ENCODE data around the gene GATAD1.
"Not testable (repeated sequence)": the region's sequence is repeated elsewhere in the genome, so short reads cannot be mapped to it uniquely, and the experiment has no call there.

The GATAD1 gene

DNA sequence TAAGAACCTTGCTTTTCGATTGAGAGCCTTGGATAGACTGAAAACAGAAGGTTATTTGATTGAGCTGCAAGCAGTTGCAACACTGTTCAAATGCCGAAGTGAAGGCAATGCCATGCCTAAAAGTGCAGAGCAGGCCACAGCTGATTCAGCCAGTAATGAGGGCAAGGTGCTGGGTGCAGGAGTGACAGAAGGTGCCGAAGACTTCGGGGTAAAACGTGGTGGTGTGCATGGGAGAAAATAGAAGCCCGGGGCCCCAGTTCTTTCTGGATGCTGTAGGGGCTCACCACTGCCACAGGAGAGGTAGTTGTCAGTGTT, 43.6 kb upstream of the GATAD1 start:
- Histone ChIP-seq H3K27ac (no peak overlapping the region), H3K4me1 (ENCODE audit: control insufficient read depth in 1 of 2, insufficient read depth in 1 of 2, low read depth in 1 of 2, low read length in 1 of 2) (peaks cover 3 to 7% of the 10 kb centered on the region in 2 experiments), H3K36me3 (peaks cover 7% of the 10 kb centered on the region), H3K27me3 (no peaks in the 10 kb centered on the region), H3K9me3 (no peaks in the 10 kb centered on the region), H3K4me3 (ENCODE audit: low read depth in 1 of 2, low read length in 1 of 2) (no peak overlapping the region)
- TF ChIP-seq, protein P1, sequence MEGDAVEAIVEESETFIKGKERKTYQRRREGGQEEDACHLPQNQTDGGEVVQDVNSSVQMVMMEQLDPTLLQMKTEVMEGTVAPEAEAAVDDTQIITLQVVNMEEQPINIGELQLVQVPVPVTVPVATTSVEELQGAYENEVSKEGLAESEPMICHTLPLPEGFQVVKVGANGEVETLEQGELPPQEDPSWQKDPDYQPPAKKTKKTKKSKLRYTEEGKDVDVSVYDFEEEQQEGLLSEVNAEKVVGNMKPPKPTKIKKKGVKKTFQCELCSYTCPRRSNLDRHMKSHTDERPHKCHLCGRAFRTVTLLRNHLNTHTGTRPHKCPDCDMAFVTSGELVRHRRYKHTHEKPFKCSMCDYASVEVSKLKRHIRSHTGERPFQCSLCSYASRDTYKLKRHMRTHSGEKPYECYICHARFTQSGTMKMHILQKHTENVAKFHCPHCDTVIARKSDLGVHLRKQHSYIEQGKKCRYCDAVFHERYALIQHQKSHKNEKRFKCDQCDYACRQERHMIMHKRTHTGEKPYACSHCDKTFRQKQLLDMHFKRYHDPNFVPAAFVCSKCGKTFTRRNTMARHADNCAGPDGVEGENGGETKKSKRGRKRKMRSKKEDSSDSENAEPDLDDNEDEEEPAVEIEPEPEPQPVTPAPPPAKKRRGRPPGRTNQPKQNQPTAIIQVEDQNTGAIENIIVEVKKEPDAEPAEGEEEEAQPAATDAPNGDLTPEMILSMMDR (IDR thresholded peaks at IDR 0.05), result no peak

DNA sequence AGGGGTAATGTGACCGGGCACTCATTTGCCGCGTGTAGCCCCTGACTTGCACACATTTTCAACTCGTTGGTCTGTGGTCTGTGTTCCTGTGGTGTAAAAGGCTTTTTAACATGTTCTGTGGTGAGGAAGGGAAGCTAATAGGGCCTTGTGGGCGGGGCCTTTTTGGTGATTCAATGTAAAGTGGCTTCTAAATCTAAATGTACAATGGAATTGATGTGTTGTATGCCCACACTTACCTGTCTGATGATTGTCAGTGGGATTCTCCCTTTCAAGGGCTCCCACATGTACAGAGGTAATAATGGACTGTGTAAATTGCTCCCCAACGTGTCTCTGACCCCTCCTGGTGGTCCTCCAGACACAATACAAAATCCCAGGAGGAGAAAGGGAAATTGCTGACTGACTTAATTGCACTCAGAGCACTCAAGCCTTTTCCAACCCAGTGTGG, 43.1 kb upstream of the GATAD1 start:
- TF ChIP-seq, protein P1 (IDR thresholded peaks at IDR 0.05), result no peak
- Histone ChIP-seq H3K9me3 (no peaks in the 10 kb centered on the region), H3K27me3 (no peaks in the 10 kb centered on the region), H3K4me1 (ENCODE audit: control insufficient read depth in 1 of 2, insufficient read depth in 1 of 2, low read depth in 1 of 2, low read length in 1 of 2) (peaks cover 3 to 7% of the 10 kb centered on the region in 2 experiments), H3K27ac (no peak overlapping the region), H3K4me3 (ENCODE audit: low read depth in 1 of 2, low read length in 1 of 2) (no peak overlapping the region), H3K36me3 (peaks cover 4% of the 10 kb centered on the region)

DNA sequence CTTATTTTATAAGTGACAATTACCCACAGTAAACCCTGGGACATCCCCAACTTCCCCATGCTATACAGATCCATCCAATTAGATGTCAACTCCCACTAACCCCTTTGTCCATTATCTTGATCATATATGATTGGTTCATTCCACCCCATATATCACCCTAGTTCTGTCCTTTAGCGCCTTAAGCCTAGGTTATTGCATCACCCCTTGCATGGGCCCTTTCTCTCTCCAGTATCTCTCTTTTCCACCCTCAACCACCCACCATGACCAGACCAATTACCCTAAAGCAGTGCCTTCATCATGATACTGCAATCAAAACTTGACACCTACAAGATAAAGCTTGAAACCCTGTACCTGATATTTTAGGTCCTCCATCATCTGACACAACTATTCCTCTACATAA, 37.9 kb upstream of the GATAD1 start:
- Histone ChIP-seq H3K4me3 (ENCODE audit: low read depth in 1 of 2, low read length in 1 of 2) (no peak overlapping the region), H3K27ac (no peak overlapping the region), H3K27me3 (peaks cover 5% of the 10 kb centered on the region), H3K4me1 (ENCODE audit: control insufficient read depth in 1 of 2, insufficient read depth in 1 of 2, low read depth in 1 of 2, low read length in 1 of 2) (peaks cover 0 to under 1% of the 10 kb centered on the region in 2 experiments), H3K9me3 (no peaks in the 10 kb centered on the region), H3K36me3 (no peaks in the 10 kb centered on the region)
- TF ChIP-seq, protein P1 (IDR thresholded peaks at IDR 0.05), result no peak

DNA sequence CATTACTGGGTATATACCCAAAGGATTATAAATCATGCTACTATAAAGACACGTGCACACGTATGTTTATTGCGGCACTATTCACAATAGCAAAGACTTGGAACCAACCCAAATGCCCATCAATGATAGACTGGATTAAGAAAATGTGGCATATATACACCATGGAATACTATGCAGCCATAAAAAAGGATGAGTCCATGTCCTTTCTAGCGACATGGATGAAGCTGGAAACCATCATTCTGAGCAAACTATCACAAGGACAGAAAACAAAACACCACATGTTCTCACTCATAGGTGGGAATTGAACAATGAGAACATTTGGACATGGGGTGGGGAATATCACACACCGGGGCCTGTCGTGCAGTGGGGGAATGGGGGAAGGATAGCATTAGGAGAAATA, 37.1 kb upstream of the GATAD1 start:
- H3K27ac ChIP-seq; H3K4me3 ChIP-seq (ENCODE audit: low read depth in 1 of 2, low read length in 1 of 2); H3K36me3 ChIP-seq; H3K9me3 ChIP-seq; H3K27me3 ChIP-seq; H3K4me1 ChIP-seq (ENCODE audit: control insufficient read depth in 1 of 2, insufficient read depth in 1 of 2, low read depth in 1 of 2, low read length in 1 of 2): not testable (repeated sequence)

DNA sequence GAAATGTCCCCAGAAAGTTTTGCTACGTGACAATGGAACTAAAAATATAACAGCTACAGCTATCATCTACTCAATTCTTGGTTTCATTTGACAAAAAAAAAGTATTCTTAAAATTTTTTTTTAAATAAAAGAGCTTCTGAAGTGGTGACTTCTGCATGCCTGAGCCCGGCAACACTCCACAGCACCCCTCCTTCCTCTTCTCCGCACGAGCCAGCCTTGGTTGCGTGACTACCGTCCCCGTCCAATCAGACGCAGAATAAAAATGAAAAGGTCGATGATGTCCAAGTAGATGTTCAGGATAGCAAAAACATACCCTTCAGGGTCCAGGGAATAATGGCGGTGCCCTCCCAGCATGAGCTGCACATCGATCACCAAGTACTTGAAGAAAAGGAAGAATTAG, 34.5 kb upstream of the GATAD1 start:
- Histone ChIP-seq H3K27ac (no peak overlapping the region), H3K9me3 (no peaks in the 10 kb centered on the region), H3K27me3 (peaks cover 5% of the 10 kb centered on the region), H3K4me3 (ENCODE audit: low read depth in 1 of 2, low read length in 1 of 2) (no peak overlapping the region), H3K36me3 (no peaks in the 10 kb centered on the region), H3K4me1 (ENCODE audit: control insufficient read depth in 1 of 2, insufficient read depth in 1 of 2, low read depth in 1 of 2, low read length in 1 of 2) (no peaks in the 10 kb centered on the region)
- TF ChIP-seq, protein P1 (IDR thresholded peaks at IDR 0.05), result no peak

DNA sequence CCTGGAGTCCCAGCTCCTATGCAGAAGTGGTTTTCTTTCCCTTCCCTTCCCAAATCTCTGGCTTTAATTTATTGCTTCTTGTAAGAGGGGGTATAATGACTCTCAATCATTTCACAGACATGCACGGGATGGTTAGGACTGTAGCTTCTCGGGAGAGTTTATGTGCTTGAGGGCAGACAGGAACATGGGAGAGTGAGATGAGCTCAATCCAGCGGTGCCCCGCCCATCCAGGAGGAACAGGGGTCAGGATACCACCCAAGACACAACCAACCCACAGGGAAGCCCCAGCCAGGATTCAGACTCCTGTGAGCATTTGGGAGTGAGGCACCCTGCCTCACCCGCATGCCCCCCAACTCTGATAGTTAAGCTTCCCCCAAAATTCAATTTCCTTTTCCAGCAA, 33.7 kb upstream of the GATAD1 start:
- H3K4me1 ChIP-seq (ENCODE audit: control insufficient read depth in 1 of 2, insufficient read depth in 1 of 2, low read depth in 1 of 2, low read length in 1 of 2), result no peaks in the 10 kb centered on the region
- TF ChIP-seq, protein P1 (IDR thresholded peaks at IDR 0.05), result no peak
- no peak overlapping the region for H3K4me3 ChIP-seq (ENCODE audit: low read depth in 1 of 2, low read length in 1 of 2)
- peaks cover 5% of the 10 kb centered on the region for H3K27me3 ChIP-seq
- no peaks in the 10 kb centered on the region for H3K36me3 ChIP-seq
- no peak overlapping the region for H3K27ac ChIP-seq
- no peaks in the 10 kb centered on the region for H3K9me3 ChIP-seq

Data from neutrophil (primary cell).